ENCODE measurements around the gene RBMS2.
"Not testable (repeated sequence)": the region's sequence is repeated elsewhere in the genome, so short reads cannot be mapped to it uniquely, and the experiment has no call there.

Gene RBMS2

DNA sequence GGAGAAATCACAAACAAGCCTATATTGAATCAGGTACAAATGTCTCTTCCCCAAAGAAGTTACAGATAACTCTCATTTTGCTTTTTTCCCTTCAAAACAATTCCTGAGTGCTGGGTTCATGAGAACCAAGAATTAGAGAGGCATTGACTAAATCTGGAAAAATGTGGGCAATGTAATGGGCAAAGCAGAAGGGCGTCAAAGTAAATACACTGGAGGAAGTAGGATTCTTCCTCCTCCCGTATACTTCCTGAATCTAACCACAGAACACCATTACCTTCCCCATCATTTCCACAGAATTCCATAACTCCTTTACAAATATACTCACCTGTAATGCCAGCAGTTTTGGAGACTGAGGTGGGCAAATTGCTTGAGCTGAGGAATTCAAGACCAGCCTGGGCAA is 3.0 kb upstream of the RBMS2 start:
- DNase-seq, result no peak

DNA sequence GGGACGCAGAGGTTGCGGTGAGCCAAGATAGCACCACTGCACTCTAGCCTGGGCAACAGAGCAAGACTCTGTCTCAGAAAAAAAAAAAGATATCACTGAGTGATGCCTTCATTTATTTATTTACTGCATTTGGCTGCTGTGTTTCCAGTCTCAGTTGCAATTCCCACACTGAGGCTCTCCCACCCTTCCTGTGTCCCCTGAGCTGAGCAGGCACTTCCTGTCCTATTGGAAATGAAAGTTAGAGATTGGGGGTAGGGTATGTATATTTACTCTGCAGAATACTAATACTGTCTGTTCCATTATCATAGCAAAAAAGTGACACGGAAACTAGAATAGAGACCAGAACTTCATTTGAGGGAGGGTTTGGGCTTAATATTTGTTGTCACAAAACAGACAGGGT is 1.6 kb upstream of the RBMS2 start:
- DNase-seq, result no peak

DNA sequence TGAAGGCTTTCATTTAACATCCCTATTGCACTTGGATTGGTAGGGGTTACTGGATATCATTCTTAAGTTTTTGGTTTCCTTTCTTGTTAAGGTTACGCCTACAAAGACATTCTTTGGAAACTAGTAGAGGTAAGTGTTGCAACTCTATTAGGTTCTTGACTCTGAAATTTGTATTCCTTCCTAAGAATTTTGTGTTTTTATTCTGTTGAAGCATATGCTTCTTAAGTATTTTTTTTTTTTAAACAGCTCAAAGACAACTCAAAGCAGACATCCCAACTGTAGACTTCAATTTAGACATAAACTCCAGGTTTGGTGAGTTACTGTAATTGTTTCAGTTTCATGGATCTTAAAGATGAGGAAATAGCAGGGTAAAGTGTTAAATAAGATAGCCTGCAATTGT is 1.1 kb upstream of the RBMS2 start:
- DNase-seq, result no peak

DNA sequence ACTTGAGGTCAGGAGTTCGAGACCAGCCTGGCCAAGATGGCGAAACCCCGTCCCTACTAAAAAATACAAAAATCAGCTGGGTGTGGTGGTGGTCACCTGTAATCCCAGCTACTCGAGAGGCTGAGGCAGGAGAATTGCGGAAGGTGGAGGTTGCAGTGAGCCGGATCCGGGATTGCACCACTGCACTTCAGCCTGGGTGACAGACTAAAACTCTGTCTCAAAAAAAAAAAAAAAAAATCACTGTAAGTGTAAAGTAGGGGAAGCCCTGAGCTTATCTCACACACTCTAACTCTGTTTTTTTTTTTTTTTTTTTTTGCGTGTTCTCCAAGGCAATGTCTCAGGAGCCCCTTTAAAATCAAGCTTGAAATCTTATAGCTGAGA is 421 bp upstream of the RBMS2 start:
- no peak for DNase-seq

DNA sequence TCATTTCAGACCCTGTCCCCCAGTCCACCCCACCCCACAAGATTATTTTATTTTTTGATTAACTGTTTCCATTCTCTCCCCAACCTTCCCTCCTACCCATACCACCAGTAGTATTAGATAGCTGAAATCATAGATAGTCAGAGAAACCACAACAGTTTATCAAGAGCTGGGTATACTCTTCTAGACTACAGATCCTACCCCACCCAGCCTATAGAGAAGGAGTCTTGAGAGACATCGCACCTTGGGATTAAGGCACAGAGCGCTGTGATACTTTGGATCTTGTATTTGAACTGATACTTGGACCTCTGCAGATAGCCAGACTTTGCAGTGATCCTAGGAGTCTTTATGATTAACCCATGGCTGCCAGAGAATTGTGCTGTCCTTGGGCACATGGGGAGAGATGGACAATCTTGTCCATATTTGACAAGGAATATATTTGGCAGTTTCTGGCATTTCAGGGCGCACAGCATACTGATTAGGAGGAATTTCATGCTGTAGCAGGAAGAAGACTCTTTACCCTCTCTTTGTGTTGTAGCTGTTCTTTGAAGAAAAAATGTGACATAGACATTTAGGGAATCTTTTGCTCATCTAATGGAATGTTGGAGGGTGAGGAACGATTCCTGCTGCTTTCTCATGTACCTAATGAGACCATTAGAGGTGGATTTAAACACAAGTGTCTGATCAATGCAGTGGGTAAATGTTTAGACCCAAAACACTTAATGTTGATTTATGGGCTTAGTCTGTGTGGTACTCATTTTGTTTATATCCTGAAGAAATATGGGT is 982 bp downstream of the RBMS2 start:
- no peak for DNase-seq

DNA sequence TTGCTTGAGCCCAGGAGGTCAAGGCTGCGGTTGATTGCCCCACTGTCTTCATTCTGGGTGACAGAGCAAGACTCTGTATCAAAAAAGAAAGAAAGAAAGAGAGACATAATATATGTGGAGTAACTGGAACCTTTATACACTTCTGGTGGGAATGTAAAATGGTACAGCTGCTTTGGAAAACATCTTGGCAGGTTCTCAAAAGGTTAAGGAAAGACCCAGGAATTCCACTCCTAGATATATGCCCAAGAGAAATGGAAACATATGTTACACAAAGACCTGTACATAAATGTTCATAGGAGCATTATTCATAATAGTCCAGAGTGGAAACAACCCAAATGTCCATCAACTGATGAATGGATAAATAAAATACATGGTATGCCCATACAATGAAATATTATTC is 7.2 kb downstream of the RBMS2 start:
- DNase-seq, result no peak

DNA sequence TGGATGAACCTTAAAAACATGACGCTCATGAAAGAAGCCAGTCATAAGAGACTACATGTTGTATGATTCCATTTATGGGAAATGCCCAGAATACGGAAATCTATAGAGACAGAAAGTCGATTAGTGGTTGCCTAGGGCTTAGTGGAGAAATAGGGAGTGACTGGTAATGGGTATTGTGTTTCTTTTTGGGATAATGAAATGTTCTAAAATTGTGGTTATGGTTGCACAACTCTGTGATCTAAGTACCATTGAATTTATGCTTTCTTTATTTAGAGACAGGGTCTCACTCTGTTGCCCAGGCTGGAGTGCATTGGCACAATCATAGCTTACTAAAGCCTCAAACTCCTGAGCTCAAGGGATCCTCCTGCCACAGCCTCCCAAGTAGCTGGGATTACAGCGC is 8.0 kb downstream of the RBMS2 start:
- no peak for DNase-seq

DNA sequence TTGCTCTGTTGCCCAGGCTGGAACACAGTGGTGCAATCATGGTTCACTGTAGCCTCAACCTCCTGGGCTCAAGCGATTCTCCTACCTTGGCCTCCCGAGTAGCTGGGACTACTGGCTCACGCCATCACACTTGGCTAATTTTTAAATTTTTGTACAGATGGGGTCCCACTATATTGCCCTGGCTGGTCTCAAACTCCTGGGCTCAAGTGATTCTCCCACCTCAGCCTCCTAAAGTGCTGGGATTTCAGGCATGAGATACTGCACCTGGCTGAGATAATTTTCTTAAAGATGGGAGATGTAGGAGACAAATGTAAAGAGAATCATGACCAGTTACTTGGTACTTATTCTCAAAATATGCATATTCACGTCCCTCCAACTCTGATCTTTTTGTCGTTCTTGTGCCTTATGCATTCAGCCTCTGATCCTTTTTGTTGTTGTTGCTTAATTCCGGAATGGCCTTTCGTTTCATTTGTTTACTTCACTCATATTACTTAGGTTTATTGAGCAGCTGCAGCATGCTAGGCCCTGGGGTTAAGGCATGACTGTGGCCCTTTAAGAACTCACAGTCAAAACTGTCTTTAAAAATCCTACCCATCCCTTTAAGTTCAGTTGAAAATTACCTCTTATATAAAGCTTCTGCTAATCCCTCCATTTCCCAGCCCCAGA is 8.9 kb downstream of the RBMS2 start:
- no peak for DNase-seq

DNA sequence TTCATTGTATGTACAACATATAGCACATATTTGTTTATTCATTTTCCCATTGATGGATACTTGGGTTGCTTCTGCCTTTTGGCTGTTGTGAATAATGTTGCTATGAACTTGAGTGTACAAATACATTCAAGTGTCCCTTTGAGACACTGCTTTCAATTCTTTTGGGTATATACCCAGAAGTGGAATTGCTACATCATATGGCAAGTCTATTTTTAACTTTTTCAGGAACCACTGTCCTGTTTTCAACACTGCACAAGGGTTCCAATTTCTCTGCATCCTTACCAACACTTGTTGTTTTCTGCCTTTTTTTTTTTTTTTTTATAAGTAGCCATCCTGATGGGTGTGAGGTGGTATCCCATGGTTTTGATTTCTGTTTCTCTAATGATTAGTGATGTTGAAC is 15.9 kb downstream of the RBMS2 start:
- no peak for DNase-seq

DNA sequence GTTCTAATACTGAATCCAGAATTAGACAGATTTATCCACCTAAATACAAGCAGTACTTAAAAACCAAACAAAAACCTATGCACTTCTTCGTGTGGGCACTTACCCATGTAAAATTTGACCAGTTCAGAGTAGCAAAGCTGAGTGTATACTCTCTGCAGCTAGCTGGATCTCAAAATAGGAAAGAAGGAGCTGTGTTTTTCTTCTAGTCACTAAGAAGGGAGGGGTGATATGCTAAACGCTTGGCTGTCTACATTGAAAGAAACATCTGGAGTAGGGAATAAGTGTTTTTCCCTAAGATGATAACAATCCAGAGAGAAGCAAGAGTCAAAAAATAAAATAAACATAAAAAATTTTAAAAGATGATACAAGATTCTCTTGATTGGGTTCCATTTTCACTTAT is 20.0 kb downstream of the RBMS2 start:
- DNase-seq, result no peak

DNA sequence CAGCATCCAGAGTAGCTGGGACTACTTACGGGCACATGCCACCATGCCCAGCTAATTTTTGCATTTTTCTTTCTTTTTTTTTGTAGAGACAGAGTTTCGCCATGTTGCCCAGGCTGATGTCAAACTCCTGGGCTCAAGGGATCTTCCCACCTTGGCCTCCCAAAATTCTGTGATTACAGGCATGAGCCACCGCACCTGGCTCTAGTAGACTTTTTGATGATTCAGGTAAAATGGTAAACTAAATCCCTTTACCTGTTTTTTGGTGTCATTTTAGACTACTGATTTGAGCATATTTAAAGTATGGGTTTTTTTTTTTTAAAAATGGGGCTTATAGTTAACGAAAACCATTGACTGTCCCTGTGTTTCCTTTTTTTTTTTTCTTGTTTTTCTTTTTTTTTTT is 20.5 kb downstream of the RBMS2 start:
- DNase-seq, result no peak

DNA sequence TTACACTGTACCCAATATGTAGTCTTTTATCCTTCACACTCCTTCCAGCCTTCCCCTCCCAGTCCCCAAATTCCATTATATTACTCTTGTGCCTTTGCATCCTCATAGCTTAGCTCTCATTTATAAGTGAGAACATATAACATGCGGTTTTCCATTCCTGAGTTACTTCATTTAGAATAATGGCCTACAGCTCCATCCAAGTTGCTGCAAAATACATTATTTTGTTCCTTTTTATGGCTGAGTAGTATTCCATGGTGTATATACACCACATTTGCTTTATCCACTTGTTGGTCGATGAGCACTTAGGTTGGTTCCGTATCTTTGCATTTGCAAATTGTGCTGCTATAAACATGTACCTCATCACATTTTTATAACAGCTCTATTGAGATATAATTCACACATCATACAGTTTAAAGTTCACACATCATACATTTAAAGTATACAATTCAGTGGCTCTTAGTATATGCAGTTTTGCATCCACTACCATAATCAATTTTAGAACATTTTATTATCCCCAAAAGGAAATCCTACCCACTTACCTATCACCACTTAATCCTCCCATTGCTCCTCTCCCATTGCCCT is 23.5 kb downstream of the RBMS2 start:
- no peak for DNase-seq

DNA sequence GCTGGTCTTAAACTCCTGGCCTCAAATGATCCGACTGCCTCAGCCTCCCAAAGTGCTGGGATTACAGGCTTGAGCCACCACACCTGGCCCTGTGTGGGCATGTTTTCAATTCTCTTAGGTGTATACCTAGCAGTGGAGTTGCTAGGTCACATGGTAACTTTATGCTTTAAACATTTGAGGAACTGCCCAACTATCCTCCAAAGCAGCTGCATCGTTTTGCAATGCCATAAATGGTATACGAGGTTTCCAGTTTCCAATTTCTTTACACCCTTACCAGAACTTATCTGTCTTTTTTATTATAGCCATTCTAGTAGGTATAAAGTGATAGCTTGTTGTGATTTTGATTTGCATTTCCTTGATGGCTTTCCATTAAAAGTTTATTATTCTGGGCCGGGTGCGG is 25.1 kb downstream of the RBMS2 start:
- no peak for DNase-seq

DNA sequence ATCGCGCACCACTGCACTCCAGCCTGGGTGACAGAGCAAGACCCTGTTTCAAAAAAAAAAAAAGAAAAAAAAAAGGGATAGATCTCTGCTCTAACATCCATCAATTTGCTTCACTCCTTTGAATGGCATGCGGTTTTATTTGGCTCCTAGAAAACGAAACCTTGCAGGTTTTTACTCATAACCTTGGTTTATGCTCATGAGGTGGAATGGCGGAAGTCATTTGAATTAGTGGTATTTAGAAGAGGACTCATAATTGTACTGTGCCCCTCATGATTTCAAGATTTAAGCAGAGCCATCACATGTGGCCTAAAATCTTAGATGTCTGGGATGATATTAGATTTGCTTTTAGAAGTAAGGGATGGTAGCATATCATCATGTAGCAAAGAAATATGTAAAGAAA is 29.4 kb downstream of the RBMS2 start:
- no peak for DNase-seq

DNA sequence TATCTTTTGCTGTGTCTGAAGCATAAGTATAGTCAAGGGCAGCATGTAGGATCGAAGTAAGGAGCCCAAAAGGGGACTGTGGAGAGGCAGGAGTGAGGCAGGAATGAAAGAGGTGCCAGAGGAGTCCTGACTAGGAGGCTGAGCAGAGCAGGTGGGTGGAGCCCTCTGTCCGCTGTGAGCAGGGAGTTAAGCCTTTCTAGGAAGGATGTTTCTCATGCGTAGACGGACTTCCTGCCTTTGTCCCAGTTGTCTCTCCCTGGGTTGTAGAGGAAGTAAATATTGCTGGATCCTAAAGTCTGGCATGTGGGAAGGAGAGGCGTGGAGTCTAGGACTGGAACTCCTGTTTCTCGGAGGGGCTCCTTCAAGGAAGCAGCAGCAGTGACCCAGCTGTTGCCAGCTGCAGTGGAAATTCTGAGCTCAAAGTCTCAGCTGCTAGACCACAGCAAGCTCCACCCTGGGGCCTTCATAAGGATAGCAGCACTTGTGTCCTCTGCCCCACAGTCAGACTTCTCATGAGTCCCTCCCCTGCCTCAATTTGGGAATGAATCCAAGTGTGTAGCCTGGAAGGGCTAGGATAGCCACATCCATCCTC is 44.0 kb downstream of the RBMS2 start:
- DNase-seq, result peak; percentile 59

DNA sequence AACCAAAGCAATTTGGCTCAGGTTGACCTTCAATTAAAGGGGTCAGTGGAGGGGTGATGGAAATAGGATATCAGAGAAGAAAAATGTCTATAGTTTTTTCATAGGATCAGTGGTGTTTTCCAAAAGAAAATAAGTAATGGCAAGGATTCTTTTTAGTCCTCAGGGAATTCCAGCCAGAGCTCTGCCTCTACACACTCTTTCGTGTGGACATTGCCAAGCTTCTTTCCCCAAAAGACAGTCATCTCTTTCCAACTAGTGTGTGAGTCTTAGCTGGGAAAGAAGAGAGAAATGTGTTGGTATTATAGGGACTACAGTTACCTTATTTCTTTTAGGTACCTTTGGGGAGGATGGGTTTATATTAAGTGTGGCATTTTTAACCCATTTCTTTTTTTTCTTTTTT is 46.5 kb downstream of the RBMS2 start:
- no peak for DNase-seq

DNA sequence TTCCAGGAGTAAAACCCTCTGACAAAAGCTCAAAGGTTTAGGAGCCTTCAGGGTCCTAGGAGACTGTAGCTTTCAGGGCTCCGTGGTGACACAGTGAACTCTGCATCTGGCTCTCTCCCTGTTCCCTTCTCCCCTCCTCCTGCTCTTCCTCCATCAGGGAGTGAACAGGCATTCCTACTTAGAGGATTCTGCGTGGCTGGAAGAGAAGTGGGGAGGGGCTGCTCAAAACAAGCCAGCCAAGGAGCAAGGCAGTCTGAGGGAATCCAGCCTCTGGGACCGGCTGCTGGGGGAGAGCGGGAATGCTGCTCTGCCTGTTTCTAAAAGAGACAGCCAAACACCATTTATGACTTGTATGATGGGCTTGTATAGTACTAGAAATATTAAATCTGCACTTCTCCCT is 49.5 kb downstream of the RBMS2 start:
- DNase-seq, result no peak

DNA sequence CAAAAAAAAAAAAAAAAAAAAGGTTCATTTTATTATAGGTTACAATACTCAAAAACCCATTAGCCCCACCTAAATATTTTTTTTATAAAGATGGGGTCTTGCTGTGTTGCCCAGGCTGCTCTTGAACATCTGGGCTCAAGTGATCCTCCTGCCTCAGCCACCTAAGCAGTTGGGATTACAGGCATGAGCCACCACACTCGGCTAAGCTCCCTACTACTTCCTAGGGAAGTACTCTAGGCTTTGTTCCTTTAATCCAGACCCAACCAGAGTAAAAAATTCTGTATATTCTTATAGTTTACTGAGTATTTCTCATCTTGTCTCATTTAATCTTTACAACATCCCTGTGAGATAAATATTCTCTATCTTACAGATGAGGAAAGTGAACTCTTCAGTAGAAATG is 50.7 kb downstream of the RBMS2 start:
- DNase-seq, result no peak

DNA sequence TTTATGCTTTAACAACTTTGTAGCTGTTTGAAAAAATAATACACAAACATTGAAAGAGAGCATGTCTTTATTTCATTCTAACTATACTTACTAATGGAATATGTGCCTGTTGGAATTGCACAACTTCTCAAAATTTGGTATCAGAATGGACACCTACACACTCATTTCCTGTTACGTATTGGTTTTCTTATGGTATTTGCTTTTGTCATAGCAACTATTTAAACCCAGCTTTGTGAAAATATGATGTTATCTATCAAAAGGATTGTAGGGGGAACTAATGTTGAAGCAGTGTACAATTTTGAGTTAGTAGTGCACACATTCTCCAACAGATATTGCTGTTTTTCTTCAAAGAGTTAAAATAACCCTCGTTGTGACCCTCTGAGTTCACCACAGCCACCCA is 52.6 kb downstream of the RBMS2 start:
- no peak for DNase-seq

DNA sequence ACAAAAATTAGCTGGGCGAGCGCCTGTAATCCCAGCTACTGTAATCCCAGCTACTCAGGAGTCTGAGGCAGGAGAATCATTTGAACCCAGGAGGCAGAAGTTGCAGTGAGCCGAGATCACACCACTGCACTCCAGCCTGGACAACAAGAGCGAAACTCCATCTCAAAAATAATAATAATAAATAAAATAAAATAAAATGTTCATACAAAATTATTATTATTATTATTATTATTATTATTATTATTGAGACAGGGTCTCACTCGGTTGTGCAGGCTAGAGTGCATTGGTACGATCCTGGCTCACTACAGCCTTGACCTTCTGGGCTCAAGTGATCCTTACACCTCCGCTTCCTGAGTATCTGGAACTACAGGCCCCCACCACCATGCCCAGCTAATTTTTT is 55.6 kb downstream of the RBMS2 start:
- not testable (repeated sequence) for DNase-seq

DNA sequence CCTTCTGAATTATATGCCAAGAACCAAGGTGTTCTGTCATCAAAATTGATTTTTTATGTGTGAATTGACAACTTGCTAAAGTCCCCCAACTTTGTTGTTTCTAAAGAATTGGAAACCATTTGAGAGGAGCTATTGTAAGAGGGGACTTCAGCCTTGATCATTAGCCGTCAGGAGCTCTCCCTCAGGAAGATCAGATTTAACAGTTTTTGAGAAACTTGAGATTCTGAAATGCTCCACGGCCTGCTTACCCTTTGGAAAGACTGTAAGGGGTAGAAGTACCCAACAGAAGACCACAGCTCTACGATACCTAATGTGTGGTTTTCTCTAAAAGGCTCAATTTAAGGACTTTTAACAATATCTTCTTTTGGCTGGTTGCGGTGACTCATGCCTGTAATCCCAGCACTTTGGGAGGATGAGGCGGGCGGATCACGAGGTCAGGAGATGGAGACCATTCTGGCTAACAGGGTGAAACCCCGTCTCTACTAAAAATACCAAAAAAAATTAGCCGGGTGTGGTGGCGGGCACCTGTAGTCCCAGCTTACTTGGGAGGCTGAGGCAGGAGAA is 57.4 kb downstream of the RBMS2 start:
- DNase-seq, result no peak

DNA sequence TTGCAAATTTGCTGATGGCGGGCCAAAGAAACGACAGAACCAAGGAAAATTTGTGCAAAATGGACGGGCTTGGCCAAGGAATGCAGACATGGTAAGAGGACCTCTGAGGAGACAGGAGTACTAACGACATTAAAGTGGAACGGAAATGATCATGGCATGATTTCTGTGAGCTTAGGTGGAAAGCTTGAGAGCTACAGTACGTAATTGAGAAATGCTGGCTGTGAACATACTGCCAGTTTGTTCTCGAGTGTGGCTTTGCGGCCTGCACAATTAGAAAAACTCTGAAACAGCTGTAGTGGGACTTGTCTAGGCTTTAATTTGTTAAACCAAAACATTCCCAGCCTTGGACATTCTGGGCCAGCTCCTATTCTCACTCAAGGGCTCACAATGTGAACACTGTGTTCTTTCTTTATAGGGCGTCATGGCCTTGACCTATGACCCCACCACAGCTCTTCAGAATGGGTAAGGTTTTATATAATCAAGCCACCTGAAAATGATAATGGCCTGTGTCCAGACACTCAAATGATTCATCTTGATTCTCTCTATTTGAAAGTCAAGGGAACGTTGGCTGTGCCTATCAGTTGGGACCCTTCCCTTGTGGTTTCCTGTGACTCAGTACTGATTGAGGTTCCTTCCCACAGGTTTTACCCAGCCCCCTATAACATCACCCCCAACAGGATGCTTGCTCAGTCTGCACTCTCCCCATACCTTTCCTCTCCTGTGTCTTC is 60.0 kb downstream of the RBMS2 start:
- no peak for DNase-seq

DNA sequence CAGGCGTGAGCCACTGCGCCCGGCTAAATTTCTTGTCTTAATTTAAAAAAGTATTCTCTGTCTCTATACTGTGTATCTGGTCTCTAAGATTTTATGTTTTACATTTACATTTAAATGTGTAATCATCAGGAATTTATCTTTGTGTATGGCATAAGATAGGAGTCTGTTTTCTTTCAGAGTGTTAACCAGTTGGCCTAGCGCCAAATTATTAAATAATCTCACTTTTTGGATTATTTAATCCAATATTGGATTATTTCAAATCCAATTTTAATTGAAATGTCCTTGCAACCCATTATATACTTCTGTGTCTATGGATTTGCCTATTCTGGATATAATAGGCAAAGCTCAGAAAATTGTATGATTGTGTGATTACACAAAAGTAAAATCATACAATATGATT is 63.5 kb downstream of the RBMS2 start:
- no peak for DNase-seq
